ENCODE data around the gene BOD1L1.

GRCh38 chr4:13531625-13531998, 95.9 kb downstream of the BOD1L1 start:
- TF ChIP-seq POLR2A (IDR thresholded peaks at IDR 0.05), result no peak
- TF ChIP-seq CTCF (IDR thresholded peaks at IDR 0.05), result no peak

Measured in Peyer's patch (tissue), 4 donors.